ENCODE results near the gene UTP14C.

UTP14C gene

GRCh38 chr13:52011632-52012511 lies 12.6 kb upstream of the UTP14C start, which contains the start of gene ALG11:
ALG11 (plus strand) TSS chr13:52012398; CDS start chr13:52012419, 21 bp downstream.
- peak; percentile 89 for TF ChIP-seq TAF1 (IDR thresholded peaks at IDR 0.05; ENCODE audit: low read depth)
- peak; percentile 51 for TF ChIP-seq MAX (IDR thresholded peaks at IDR 0.05)
- no peak for TF ChIP-seq TEAD4 (IDR thresholded peaks at IDR 0.05)
- TF ChIP-seq NFIC (IDR thresholded peaks at IDR 0.05), result no peak
- TF ChIP-seq ZBTB7A (IDR thresholded peaks at IDR 0.05; ENCODE audit: low read depth), result peak; percentile 98
- peak; percentile 95 for TF ChIP-seq YY1 (IDR thresholded peaks at IDR 0.05; ENCODE audit: low read depth)
- peak; percentile 57; the same call in 1 of the 2 replicates for TF ChIP-seq CREB1 (IDR thresholded peaks at IDR 0.05; ENCODE audit: low read depth)
- 0 out of 2 replicates have a peak, but pooled peaks have one; percentile 17 for TF ChIP-seq TCF12 (IDR thresholded peaks at IDR 0.05; ENCODE audit: low read depth)
- peak; percentile 82 for TF ChIP-seq EGR1 (IDR thresholded peaks at IDR 0.05)

GRCh38 chr13:52012512-52012836 lies 12.0 kb upstream of the UTP14C start:
- TF ChIP-seq NFIC (IDR thresholded peaks at IDR 0.05), result no peak
- no peak; the same call in 1 of the 2 replicates for TF ChIP-seq TAF1 (IDR thresholded peaks at IDR 0.05; ENCODE audit: low read depth)
- no peak for TF ChIP-seq TCF12 (IDR thresholded peaks at IDR 0.05; ENCODE audit: low read depth)
- no peak for TF ChIP-seq CREB1 (IDR thresholded peaks at IDR 0.05; ENCODE audit: low read depth)
- no peak for TF ChIP-seq TEAD4 (IDR thresholded peaks at IDR 0.05)
- no peak for TF ChIP-seq EP300 (IDR thresholded peaks at IDR 0.05; ENCODE audit: borderline replicate concordance)
- TF ChIP-seq USF1 (IDR thresholded peaks at IDR 0.05), result no peak
- no peak for TF ChIP-seq ZBTB7A (IDR thresholded peaks at IDR 0.05; ENCODE audit: low read depth)
- TF ChIP-seq FOXM1 (IDR thresholded peaks at IDR 0.05; ENCODE audit: borderline replicate concordance, low read depth), result no peak
- no peak for TF ChIP-seq RAD21 (IDR thresholded peaks at IDR 0.05; ENCODE audit: low read depth)
- no peak for TF ChIP-seq YY1 (IDR thresholded peaks at IDR 0.05; ENCODE audit: low read depth)
- TF ChIP-seq EGR1 (IDR thresholded peaks at IDR 0.05), result no peak
- no peak for TF ChIP-seq MAX (IDR thresholded peaks at IDR 0.05)
- TF ChIP-seq REST (IDR thresholded peaks at IDR 0.05; ENCODE audit: low read depth), result no peak
- TF ChIP-seq CEBPB (IDR thresholded peaks at IDR 0.05), result no peak

GRCh38 chr13:52016296-52016695 lies 8.2 kb upstream of the UTP14C start:
- TF ChIP-seq TAF1 (IDR thresholded peaks at IDR 0.05; ENCODE audit: low read depth) (no peak), TEAD4 (IDR thresholded peaks at IDR 0.05) (no peak)

GRCh38 chr13:52020191-52020590 lies 4.3 kb upstream of the UTP14C start:
- no peak for TF ChIP-seq YY1 (IDR thresholded peaks at IDR 0.05; ENCODE audit: low read depth)
- TF ChIP-seq CEBPB (IDR thresholded peaks at IDR 0.05), result no peak

GRCh38 chr13:52022356-52022755 lies 2.1 kb upstream of the UTP14C start:
- no peak for TF ChIP-seq CREB1 (IDR thresholded peaks at IDR 0.05; ENCODE audit: low read depth)
- TF ChIP-seq USF1 (IDR thresholded peaks at IDR 0.05), result no peak
- no peak for TF ChIP-seq CEBPB (IDR thresholded peaks at IDR 0.05)
- no peak for TF ChIP-seq NFIC (IDR thresholded peaks at IDR 0.05)
- no peak for TF ChIP-seq RAD21 (IDR thresholded peaks at IDR 0.05; ENCODE audit: low read depth)
- no peak for TF ChIP-seq YY1 (IDR thresholded peaks at IDR 0.05; ENCODE audit: low read depth)
- TF ChIP-seq ZBTB7A (IDR thresholded peaks at IDR 0.05; ENCODE audit: low read depth), result no peak
- TF ChIP-seq TCF12 (IDR thresholded peaks at IDR 0.05; ENCODE audit: low read depth), result no peak
- TF ChIP-seq REST (IDR thresholded peaks at IDR 0.05; ENCODE audit: low read depth), result no peak
- no peak for TF ChIP-seq EP300 (IDR thresholded peaks at IDR 0.05; ENCODE audit: borderline replicate concordance)

Measured in Ishikawa (cell line).